Right kidney (tissue), 9 donors: ENCODE results near the gene SLC35F6.

Source experiments
- DNase-seq: peaks from one replicate; pipeline ENCODE4 v3.0.0-alpha.2; 2016
- long read RNA-seq, 8 donors: transcript quantifications; one replicate each; lab custom pipeline, GENCODE V29; 2026

The SLC35F6 gene
- long read RNA-seq, donor 1, partial matches to known transcripts: 0 of 2 reads
- long read RNA-seq, donor 1, other reads (novel, unspliced or antisense): 0 of 2 reads
- long read RNA-seq, donor 2, transcript SLC35F6-201 (6 exons, 3,898 nt): major isoform, 6 of 7 reads
- long read RNA-seq, donor 2, partial matches to known transcripts: 0 of 7 reads
- long read RNA-seq, donor 2, other reads (novel, unspliced or antisense): 0 of 7 reads
- long read RNA-seq, donor 3, transcript SLC35F6-201 (6 exons, 3,898 nt): major isoform, 5 of 6 reads
- long read RNA-seq, donor 3, partial matches to known transcripts: 0 of 6 reads
- long read RNA-seq, donor 3, other reads (novel, unspliced or antisense): 0 of 6 reads
- long read RNA-seq, donor 4, transcript SLC35F6-201 (6 exons, 3,898 nt): major isoform, 9 of 10 reads
- long read RNA-seq, donor 4, partial matches to known transcripts: 0 of 10 reads
- long read RNA-seq, donor 4, other reads (novel, unspliced or antisense): 0 of 10 reads
- long read RNA-seq, donor 5, transcript SLC35F6-201 (6 exons, 3,898 nt): major isoform, 6 of 7 reads
- long read RNA-seq, donor 5, partial matches to known transcripts: 0 of 7 reads
- long read RNA-seq, donor 5, other reads (novel, unspliced or antisense): 0 of 7 reads
- long read RNA-seq, donor 6, partial matches to known transcripts: 0 of 4 reads
- long read RNA-seq, donor 6, other reads (novel, unspliced or antisense): 0 of 4 reads
- long read RNA-seq, donor 7, transcript SLC35F6-201 (6 exons, 3,898 nt): major isoform, 11 of 21 reads
- long read RNA-seq, donor 7, partial matches to known transcripts: 10 of 21 reads
- long read RNA-seq, donor 7, other reads (novel, unspliced or antisense): 0 of 21 reads
- long read RNA-seq, donor 8, transcript SLC35F6-201 (6 exons, 3,898 nt): major isoform, 5 of 5 reads
- long read RNA-seq, donor 8, partial matches to known transcripts: 0 of 5 reads
- long read RNA-seq, donor 8, other reads (novel, unspliced or antisense): 0 of 5 reads

- peak; percentile 94 for DNase-seq
Measured at GRCh38 chr2:26764078-26764887, at the start of gene SLC35F6. SLC35F6 (plus strand) TSS chr2:26764284; CDS start chr2:26764350, 66 bp downstream.

- DNase-seq: no peak
Measured at GRCh38 chr2:26715528-26716270, 48.4 kb upstream of the SLC35F6 start.

- no peak for DNase-seq
Measured at GRCh38 chr2:26716340-26716739, 47.7 kb upstream of the SLC35F6 start.

- DNase-seq: no peak
Measured at GRCh38 chr2:26716769-26717168, 47.3 kb upstream of the SLC35F6 start.

GRCh38 chr2:26717362-26717761 is 46.7 kb upstream of the SLC35F6 start:
- no peak for DNase-seq

GRCh38 chr2:26718949-26719686 is 45.0 kb upstream of the SLC35F6 start:
- no peak for DNase-seq

- DNase-seq: no peak
Measured at GRCh38 chr2:26720322-26721114, 43.6 kb upstream of the SLC35F6 start.

GRCh38 chr2:26721115-26722032 is 42.7 kb upstream of the SLC35F6 start:
- no peak for DNase-seq

GRCh38 chr2:26722328-26722727 is 41.8 kb upstream of the SLC35F6 start:
- no peak for DNase-seq

GRCh38 chr2:26722911-26723310 is 41.2 kb upstream of the SLC35F6 start:
- DNase-seq: no peak

GRCh38 chr2:26723475-26723874 is 40.6 kb upstream of the SLC35F6 start:
- DNase-seq: no peak

GRCh38 chr2:26723991-26724750 is 39.9 kb upstream of the SLC35F6 start:
- no peak for DNase-seq

GRCh38 chr2:26724784-26725520 is 39.1 kb upstream of the SLC35F6 start:
- DNase-seq: no peak

GRCh38 chr2:26725521-26725820 is 38.6 kb upstream of the SLC35F6 start:
- no peak for DNase-seq

GRCh38 chr2:26726228-26726627 is 37.9 kb upstream of the SLC35F6 start:
- no peak for DNase-seq

GRCh38 chr2:26727641-26728561 is 36.2 kb upstream of the SLC35F6 start:
- peak; percentile 56 for DNase-seq
